Vagina (tissue), 2 donors: ENCODE data around the gene ARHGEF16. TPM values are rescaled to one million over a fixed set of nuclear protein-coding genes. Genes with fewer than 3 reads are reported as not detected.

ENCODE experiments used
- DNase-seq, 2 donors: peaks; one replicate each; pipeline ENCODE4 v3.0.0-alpha.2; 2017; ENCODE audit errors: extremely low spot score in 2 of 2
- H3K27ac ChIP-seq: fragments of 200-600 bp; sonication (generic); one replicate; pipeline ENCODE4 v1.5.1; 2019
- H3K27me3 ChIP-seq: fragments of 200-600 bp; sonication (generic); one replicate; pipeline ENCODE4 v1.5.1; 2019
- H3K36me3 ChIP-seq, 2 donors: fragments of 200-600 bp; sonication (generic); one replicate each; pipeline ENCODE4 v1.5.1; 2017 to 2019
- H3K4me1 ChIP-seq: fragments of 200-600 bp; sonication (generic); one replicate; pipeline ENCODE4 v1.5.1; 2019
- H3K4me3 ChIP-seq, 2 donors: fragments of 200-600 bp; sonication (generic); 1 replicate in 1 of 2; 2 replicates in 1 of 2; pipeline ENCODE4 v1.5.1; 2016 to 2019
- H3K9me3 ChIP-seq: fragments of 200-600 bp; sonication (generic); one replicate; pipeline ENCODE4 v1.5.1; 2019
- POLR2A ChIP-seq, 2 donors: fragments of 450-650 bp; IDR thresholded peaks; one replicate each; pipeline ENCODE4 v1.6.1; 2017; ENCODE audit warnings: antibody characterized with exemption in 2 of 2, mild to moderate bottlenecking in 2 of 2, moderate library complexity in 2 of 2
- POLR2AphosphoS5 ChIP-seq, 2 donors: sonication (generic); formaldehyde crosslinking; IDR thresholded peaks; one replicate each; pipeline ENCODE4 v1.9.0; 2017; ENCODE audit warnings: antibody characterized with exemption in 2 of 2, mild to moderate bottlenecking in 2 of 2, low read depth in 1 of 2; ENCODE audit not compliant: insufficient read depth in 1 of 2
- intact Hi-C: fragments of 100-400 bp; cut with DNase I; formaldehyde crosslinking; loops from one replicate; pipeline ENCODE4 v1.15.1; 2023
- total RNA-seq: library from RNA; depleted of rRNA; stranded (reverse); fragments of >200 nt; gene quantifications from one replicate; pipeline ENCODE4 v1.2.3, GENCODE V29; 2016
- TF ChIP-seq, protein P1 (sequence below), 3 experiments: fragments of 450-650 bp in 2 of 3; fragments of 200-600 bp in 1 of 3; sonication (generic) in 1 of 3; IDR thresholded peaks; one replicate each; pipeline ENCODE4 v1.5.1; 2017 to 2019; ENCODE audit warnings: antibody characterized with exemption in 3 of 3, mild to moderate bottlenecking in 2 of 3, moderate library complexity in 2 of 3

The ARHGEF16 gene
- total RNA-seq, 1 donor from 2014 or later: 6.4 TPM

DNA sequence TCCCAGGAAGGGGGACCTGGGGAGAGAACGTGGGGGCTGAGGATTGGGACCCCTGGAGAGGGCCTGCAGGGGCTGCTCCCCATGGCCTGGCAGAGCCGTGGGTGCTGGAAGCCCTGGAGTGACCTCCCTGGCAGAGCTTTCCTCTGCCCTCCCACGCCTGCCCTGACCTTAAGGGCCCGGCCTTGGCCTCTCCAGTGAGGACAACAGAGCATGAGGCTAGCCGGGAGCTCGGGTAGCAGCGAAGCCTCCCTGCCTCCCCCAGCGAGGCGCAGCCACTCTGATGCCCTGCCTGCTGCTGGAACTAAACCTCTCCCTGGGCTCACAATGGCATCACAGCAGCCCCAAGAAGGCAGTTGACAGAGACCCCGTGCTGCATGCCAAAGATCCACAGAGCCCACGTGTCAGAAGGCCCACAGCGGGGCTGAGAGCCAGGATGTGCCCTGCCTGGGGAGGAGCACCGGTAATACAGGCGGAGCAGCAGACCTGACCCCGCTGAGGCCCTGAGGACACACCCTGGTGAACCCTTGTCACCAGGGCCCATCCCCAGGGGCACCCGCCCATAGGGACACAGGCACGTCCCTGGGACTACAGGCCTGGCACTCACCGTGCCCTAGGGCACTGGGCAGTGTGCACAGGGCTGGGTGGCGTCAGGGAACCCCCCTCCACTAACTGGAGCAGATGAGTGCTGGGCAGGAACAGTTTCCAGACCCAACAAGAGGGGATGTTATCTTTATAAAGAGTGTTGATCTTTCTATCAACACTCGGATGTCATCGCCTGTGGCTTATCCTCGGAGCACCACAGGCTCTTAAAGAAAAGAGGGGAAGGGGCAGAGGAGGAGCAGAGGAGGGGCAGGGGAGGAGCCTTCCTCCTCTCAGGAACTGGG is 48.4 kb downstream of the ARHGEF16 start:
- intact Hi-C loops: no loop called here
- Histone ChIP-seq H3K27me3 (no peaks in the 10 kb centered on the region), H3K9me3 (no peaks in the 10 kb centered on the region), H3K4me3 (no peak overlapping the region), H3K36me3 (no peaks in the 10 kb centered on the region), H3K4me1 (peaks cover 21% of the 10 kb centered on the region), H3K27ac (peak overlapping the region; percentile 13)
- DNase-seq: no peak
- no peak for TF ChIP-seq POLR2A (IDR thresholded peaks at IDR 0.05)

DNA sequence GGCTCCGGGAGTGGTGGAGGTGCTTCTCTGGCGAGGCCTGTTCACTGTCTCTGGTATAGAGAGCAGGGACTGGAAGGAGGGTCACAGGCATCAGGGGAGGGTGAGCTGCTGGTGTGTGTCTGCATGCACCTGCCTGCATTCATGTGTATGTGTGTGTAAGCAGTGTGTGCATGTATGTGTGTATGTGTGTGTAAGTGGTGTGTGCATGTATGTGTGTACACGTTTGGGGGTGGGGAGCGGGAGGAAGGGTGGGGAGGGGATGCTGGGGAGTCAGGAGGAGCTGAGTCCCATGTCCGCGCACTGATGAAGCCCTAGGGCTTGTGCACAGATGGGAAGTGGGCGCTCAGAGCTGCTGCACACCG is 49.0 kb downstream of the ARHGEF16 start:
- intact Hi-C loops: no loop called here
- TF ChIP-seq POLR2A (IDR thresholded peaks at IDR 0.05) (no peak), POLR2AphosphoS5 (IDR thresholded peaks at IDR 0.05; ENCODE audit: insufficient read depth in 1 of 2, low read depth in 1 of 2) (no peak)
- TF ChIP-seq, protein P1, sequence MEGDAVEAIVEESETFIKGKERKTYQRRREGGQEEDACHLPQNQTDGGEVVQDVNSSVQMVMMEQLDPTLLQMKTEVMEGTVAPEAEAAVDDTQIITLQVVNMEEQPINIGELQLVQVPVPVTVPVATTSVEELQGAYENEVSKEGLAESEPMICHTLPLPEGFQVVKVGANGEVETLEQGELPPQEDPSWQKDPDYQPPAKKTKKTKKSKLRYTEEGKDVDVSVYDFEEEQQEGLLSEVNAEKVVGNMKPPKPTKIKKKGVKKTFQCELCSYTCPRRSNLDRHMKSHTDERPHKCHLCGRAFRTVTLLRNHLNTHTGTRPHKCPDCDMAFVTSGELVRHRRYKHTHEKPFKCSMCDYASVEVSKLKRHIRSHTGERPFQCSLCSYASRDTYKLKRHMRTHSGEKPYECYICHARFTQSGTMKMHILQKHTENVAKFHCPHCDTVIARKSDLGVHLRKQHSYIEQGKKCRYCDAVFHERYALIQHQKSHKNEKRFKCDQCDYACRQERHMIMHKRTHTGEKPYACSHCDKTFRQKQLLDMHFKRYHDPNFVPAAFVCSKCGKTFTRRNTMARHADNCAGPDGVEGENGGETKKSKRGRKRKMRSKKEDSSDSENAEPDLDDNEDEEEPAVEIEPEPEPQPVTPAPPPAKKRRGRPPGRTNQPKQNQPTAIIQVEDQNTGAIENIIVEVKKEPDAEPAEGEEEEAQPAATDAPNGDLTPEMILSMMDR (IDR thresholded peaks at IDR 0.05): no peak
- Histone ChIP-seq H3K27ac (peak overlapping the region; percentile 64), H3K4me3 (no peak overlapping the region), H3K27me3 (no peaks in the 10 kb centered on the region), H3K9me3 (no peaks in the 10 kb centered on the region), H3K4me1 (peaks cover 21% of the 10 kb centered on the region), H3K36me3 (no peaks in the 10 kb centered on the region)
- no peak for DNase-seq

DNA sequence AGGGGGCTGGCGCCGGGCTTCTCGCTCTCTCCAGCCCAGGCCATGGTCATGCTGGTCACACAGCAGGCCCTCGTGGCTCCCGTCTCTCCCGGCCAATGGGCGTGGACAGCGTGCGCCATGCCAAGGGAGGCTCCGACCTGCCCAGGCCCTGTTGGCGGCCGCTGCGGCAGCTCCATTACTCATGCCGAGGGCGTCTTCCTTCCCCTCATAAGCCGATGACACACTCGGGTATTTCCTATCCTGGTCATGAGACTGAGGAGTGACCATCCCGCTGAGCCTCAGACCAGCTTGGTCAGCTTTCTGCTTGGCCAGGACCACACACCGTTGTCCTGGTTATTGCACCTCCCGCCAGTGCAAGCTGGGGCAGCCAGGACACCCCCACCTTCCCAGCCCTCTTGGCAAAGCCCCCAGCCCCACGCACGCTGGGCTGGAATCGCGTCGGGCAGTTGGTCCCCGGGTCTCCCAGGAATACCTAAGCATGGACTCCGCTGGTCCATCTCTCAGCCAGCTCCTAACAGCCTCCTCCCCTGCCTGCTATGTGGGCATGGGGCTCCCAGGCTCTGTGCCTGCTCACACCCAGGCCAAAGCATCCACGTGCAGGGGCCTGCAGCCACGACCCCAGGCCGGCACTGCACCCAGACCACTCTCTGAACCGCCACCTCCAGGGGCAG is 49.8 kb downstream of the ARHGEF16 start:
- no peaks in the 10 kb centered on the region for H3K36me3 ChIP-seq
- no peak for DNase-seq
- H3K27me3 ChIP-seq: no peaks in the 10 kb centered on the region
- H3K4me3 ChIP-seq: no peak overlapping the region
- TF ChIP-seq POLR2AphosphoS5 (IDR thresholded peaks at IDR 0.05; ENCODE audit: insufficient read depth in 1 of 2, low read depth in 1 of 2): peak; percentile 73 to 92
- TF ChIP-seq, protein P1 (IDR thresholded peaks at IDR 0.05): no peak
- no peak for TF ChIP-seq POLR2A (IDR thresholded peaks at IDR 0.05)
- peak overlapping the region; percentile 81 for H3K27ac ChIP-seq
- intact Hi-C loops: no loop called here
- H3K9me3 ChIP-seq: no peaks in the 10 kb centered on the region
- peaks cover 21% of the 10 kb centered on the region for H3K4me1 ChIP-seq

DNA sequence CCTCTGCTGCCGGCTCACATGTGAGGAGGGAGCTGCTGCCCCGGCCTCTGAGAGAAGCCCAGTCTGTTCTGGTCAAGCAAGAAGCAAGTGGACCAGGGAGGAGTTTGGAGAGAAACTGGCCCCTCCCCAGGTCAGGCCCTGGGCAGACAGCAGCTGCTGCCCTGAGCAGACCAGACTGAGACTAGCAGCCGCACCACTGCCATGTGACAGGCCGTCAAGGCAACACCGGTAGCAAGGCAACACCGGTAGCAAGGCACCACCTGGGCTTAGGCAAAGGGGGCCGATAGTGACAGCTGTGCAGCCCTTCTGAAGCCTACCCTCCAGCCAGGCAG is 50.3 kb downstream of the ARHGEF16 start:
- Histone ChIP-seq H3K27me3 (no peaks in the 10 kb centered on the region), H3K36me3 (no peaks in the 10 kb centered on the region), H3K4me3 (no peak overlapping the region), H3K4me1 (peaks cover 21% of the 10 kb centered on the region), H3K27ac (peak overlapping the region; percentile 81), H3K9me3 (no peaks in the 10 kb centered on the region)
- no peak for DNase-seq
- no peak for TF ChIP-seq POLR2AphosphoS5 (IDR thresholded peaks at IDR 0.05; ENCODE audit: insufficient read depth in 1 of 2, low read depth in 1 of 2)
- TF ChIP-seq, protein P1 (IDR thresholded peaks at IDR 0.05): no peak
- no peak for TF ChIP-seq POLR2A (IDR thresholded peaks at IDR 0.05)
- intact Hi-C loops: no loop called here

DNA sequence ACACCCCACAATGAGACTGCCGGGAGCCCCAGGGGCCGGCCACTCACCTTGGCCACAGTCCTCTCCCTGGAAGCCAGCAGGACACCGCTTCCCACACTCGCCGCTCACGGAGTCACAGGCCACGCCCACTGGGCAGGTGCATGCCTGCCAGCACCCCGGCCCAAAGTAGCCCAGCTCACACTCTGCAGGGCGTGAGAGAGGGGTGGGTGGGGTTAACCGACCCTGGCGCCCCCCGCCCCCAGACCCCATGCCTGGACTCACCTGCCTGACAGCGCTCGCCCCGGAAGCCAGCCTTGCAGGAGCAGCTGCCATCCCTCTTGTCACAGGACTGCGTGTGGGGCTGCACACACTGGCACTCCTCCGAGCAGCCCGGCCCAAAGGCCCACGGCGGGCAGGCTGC is 50.7 kb downstream of the ARHGEF16 start:
- Histone ChIP-seq H3K27me3 (no peaks in the 10 kb centered on the region), H3K27ac (peak overlapping the region; percentile 81), H3K36me3 (no peaks in the 10 kb centered on the region), H3K4me3 (no peak overlapping the region), H3K9me3 (no peaks in the 10 kb centered on the region), H3K4me1 (peaks cover 21% of the 10 kb centered on the region)
- DNase-seq: no peak
- intact Hi-C loops: no loop called here
- TF ChIP-seq, protein P1 (IDR thresholded peaks at IDR 0.05): no peak
- TF ChIP-seq POLR2AphosphoS5 (IDR thresholded peaks at IDR 0.05; ENCODE audit: insufficient read depth in 1 of 2, low read depth in 1 of 2) (no peak), POLR2A (IDR thresholded peaks at IDR 0.05) (no peak)
